Activated CD8-positive, alpha-beta memory T cell treated with anti-CD3 and anti-CD28 coated beads for 24 hours (primary cell): ENCODE data around the gene BLMH.

ENCODE experiments used
- DNase-seq: peaks from one replicate; pipeline ENCODE4 v3.0.0-alpha.2; 2020

The BLMH gene, protein sequence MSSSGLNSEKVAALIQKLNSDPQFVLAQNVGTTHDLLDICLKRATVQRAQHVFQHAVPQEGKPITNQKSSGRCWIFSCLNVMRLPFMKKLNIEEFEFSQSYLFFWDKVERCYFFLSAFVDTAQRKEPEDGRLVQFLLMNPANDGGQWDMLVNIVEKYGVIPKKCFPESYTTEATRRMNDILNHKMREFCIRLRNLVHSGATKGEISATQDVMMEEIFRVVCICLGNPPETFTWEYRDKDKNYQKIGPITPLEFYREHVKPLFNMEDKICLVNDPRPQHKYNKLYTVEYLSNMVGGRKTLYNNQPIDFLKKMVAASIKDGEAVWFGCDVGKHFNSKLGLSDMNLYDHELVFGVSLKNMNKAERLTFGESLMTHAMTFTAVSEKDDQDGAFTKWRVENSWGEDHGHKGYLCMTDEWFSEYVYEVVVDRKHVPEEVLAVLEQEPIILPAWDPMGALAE

DNA sequence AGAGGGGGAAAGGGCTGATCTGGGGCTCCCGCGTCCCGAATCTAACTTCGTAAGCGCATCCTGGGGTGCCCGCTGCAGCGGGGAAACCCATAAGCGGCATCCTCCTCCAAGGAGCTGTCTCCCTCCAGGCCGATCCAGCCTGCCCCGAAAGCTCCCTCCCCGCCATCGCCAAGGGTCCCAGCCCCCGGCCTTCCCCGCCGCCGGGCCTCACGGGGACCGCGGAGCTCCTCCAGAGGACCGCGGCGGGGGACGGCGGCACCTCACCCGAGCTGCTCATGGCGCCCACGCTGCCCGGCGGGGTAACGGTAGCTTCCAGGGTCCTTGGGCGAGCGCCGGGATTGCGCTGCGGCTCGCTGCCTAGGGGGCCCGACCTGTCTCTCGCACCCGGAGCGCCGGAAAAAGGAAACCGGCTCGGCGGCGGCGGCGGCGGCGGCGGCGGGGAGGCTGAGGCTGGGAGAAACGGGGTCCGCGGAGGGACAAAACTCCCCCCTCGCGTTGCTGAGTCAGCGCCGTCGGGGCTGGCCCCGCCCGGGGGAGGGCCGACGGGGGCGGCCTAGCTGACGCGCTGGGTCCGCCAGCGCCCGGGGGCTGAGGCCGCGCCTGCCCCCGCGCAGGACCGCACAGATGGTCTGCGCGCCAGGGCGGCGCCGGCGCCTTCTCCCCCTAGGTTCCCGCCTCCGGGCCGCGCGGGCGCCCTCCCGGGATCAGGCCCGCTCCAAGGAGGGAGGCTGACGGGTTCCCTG, at the start of gene BLMH:
Gene BLMH (minus strand): TSS at position 402 of the 743 bp plus-strand sequence. CDS start 125 bp downstream, at position 277.
- DNase-seq = peak; percentile 94

DNA sequence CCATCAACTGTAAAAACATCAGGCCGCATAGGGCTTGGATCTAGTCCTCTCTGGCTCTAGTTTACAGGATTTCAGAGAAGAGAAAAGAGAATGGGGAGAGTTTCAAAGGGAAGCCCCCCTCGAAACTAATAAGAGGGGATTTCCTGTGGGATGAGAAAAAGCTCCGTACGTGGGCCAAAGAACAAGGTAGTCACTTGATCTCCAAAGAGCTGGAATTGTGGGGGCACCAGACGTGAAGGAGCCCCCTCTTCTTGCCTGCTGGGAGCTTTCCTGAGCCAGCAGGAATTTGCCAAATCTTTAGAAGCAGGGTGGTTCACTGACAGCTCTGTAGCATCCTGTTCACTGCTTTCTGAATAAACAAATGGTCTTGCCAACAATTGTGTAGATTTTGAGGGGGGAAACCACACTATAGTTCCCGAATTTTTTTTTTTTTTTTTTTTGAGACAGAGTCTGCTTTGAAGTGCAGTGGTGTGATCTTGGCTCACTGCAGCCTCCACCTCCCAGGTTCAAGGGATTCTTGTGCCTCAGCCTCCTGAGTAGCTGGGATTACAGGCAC, 49.1 kb upstream of the BLMH start:
- DNase-seq = no peak

DNA sequence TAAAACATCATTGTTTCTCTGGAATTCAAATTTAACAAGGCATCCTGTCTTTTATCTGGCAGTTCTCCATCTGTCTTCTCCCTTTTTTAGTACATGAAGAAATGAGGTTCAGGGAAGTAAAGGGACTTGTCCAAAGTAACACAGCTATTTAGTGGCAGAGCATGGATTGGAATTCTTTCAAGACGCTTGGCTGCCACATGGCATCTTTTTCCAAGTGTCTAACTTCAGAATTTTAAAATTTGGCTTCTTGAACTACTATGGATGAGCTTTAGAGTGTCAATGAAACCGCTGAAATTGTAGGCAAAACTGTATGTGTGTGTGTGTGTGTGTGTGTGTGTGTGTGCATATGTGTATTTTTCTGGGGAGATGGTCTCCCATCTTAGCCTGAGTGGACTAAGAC, 47.3 kb upstream of the BLMH start:
- DNase-seq = no peak

DNA sequence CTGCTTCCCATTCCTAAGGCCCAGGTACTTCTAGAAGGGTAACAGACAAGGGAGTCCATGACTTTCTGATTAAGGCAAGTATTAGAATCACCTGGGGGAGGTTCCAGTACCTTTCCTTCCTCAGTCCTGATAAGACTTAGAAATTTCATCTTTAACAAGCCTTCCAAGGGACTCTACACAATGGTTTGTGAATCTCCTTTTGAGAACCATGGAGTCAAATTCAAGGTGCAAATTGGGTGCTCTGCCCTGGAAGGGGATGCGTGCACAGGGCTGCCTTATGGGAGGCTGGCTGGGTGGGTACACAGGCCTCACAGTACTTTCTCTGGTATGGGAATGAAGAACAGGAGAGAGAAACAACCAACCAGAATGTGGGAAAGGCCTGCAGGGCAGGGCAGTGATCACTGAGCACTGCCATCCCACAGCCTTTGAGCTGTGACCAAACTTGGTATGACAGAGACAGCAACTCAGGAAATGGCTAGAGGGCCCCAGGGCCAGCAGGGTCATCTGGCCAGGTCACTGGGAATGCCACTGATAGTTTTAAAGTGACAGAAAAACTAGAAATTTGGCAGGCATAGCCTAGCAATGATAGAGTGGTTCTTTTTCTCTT, 45.8 kb upstream of the BLMH start:
- no peak for DNase-seq

DNA sequence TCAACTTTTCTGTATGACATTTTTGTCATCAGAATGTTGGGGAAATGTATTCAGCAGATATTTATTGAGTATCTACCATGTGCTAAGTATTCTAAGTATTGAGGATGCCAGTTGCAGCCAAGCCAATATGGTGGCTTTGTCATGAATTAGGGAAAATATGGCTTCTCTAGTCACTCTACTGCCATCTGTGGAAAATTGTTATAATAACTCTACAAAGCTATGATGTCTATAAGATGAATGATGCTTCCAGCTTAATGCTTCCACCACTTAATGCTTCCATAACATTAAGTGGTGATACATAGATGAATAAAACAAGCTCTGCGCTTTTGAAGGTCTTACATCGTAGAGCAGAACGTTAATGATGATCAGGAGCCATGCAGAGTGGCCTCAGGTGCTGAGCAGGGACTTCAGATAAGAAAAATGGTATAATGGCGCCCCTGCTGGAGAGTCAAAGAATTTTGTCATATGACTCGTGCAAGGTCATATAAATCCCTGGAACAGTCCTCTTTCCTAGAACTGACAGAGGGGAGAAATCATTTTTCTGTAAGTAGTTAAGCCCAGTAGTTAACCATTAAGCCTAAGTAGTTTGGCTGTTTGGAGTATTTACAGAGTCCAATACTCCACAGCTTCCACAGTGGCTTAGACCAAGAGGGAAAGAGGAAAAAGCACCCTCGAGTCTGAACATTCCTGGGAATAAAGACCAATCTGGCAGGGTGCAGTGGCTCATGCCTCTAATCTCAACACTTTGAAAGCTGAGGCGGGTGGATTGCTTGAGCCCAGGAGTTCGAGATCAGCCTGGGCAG, 44.8 kb upstream of the BLMH start:
- DNase-seq = peak; percentile 74

DNA sequence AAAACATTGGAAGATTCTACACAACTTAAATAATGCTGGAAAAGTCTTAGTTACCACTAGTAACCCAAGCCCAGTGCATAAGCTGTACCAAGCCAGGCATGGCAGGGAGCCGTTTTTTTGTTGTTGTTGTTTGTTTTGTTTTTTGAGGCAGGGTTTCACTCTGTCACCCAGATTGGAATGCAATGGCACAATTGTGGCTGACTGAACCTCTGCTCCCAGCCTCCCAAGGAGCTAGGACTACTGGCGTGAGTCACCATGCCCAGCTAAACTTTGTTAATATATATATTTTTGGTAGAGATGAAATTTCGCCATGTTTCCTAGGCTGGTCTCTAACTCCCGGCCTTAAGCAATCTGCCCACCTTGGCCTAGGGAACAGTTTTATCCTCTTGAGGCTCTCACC, 42.7 kb upstream of the BLMH start:
- no peak for DNase-seq

DNA sequence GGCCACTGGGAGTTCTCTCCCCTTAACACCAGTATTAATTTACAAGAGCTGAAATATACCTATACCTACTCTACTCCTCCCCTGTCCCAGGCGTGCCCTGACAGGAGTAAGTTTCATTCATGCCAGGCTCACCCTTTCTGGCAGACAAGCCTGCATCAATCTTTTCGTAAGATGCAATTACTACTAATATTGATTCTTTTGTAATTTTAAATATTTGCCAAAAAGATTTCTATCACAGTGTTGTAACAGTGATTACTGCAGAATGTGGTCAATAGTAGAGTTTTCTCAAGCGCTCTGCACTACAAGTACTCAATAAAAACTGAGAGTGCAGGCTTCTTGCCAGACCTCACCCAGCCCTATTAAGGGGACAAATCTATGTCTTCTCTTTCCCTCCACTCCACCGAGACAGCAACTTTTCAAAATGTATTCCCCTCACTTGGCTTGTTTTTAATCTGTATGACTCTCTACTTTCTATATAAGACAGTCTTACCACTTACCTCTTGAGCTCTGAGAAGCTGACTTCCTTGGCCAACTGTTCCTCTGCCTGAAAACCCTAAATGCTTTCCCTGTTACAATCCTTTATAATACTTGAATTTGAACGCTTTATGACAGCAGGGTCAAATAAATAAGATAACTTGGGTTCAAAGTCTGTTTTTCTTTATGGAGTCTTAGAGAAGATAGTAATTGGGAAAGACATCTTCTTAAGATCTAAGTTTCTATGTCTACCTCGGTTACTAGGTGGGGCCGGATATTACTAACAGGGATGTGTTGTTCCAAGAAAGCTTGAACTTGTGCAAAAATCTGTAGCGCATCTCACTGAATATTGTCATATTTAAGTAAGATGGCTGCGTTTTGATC, 42.0 kb upstream of the BLMH start, which contains the start of gene TMIGD1:
Gene TMIGD1 (minus strand): TSS at position 555 of the 858 bp plus-strand sequence. CDS start 1,924 bp downstream, outside the sequence.
- DNase-seq = no peak

DNA sequence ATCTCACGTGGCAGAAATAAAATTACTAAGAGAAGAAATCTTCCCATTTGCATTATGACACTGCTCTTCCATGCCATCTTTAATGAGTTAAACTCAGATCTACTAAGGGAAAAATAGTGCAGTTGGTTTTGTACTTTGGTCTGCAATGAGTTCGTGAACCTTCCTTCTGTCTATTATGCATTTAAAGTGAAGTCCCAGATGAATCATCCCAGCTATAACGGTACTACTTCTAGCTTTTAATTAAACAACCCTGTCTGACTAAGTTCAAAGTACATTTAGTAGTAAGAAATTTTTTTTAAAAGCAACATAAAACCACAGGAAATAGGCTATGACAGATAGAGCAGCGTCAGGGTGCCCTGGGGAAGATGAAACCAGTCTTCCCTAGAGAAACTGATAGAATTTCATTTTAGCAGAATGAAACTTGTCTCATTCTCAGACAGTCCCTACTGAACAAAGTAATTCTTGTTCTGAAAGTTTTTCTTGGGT, 40.4 kb upstream of the BLMH start:
- no peak for DNase-seq

DNA sequence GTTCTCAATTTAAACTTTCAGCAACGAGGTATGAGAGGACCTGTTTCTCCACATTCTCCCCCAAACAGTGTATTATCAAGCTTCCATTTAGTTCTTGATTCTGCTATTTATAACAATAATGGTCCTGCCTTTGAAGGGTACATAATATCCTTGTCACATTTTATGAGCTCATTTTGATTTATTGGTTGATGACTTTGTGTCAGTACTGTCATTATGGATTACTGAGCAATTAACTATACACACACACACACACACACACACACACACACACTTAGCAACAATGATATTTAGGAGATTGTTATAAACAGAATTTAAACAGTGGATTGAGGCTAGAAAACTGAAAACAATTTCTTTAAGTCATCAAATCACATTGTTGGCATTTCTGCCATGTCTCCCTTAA, 35.1 kb upstream of the BLMH start:
- DNase-seq = no peak

DNA sequence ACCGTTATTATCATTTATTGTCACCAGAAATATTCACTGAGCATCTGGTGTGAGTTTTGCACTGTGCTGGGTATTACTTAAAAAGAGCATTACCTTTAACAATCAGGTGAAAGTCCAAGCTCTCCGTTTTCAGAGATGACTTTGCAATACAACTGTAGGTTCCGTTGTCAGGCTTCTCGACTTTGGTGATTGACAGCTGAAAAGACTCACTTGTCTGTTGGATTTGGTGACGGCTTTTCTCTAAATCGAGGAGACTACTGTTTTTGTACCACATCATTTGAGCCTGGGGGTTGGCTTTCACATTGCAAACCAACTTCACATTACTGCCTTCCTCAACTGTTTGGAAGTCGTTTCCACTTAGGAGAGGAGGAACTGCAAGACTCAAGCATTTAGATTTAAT, 33.0 kb upstream of the BLMH start:
- no peak for DNase-seq

DNA sequence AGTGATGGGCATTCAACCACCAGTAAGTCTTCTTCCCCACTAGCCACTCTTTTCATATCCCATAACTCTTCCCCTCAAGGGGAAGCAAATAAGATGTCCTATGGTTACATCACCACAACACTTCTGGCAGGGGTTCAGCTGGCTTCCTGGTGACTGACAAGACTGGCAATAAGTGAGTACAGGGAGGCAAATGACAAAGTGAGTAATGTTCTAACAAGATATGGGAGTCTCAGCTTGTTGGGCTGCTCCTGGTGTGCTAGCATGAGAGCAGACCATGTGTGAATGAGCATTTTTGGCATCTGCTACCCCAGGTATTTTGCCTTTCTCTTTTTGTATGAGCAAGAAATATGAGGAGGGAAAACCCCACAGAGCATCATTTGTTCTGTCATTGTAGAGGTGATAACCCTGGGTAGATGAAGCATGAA, 32.2 kb upstream of the BLMH start:
- DNase-seq = peak; percentile 67

DNA sequence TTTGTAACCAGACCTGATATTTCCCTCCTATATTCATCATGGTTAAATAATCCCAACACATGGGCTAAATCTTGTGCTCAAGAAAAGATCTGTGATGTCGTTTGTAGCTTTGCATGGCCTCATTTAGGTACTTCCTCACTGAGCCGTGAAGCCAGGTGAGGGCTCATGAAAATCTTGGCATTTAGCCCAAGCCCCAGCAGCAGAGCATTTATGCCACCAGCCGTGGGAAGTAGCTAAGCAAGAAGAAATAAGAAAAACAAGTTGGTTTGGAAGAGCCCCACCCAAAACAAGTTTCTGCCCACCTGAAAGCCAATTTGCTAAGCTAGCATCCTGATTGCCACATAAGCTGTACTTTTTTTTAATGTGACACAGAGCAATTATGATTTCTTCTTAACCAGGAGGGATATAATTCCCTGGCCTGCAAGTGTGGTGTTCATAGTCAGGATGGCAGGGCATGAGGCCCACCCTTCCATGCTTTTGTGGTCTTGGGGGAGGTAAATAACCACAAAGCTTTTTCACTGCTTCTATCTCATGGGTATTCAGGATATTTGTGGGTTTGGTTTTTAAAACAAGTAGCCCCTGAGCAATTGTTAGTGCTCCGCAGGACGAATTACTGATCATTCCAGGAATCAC, 31.6 kb upstream of the BLMH start:
- no peak for DNase-seq

DNA sequence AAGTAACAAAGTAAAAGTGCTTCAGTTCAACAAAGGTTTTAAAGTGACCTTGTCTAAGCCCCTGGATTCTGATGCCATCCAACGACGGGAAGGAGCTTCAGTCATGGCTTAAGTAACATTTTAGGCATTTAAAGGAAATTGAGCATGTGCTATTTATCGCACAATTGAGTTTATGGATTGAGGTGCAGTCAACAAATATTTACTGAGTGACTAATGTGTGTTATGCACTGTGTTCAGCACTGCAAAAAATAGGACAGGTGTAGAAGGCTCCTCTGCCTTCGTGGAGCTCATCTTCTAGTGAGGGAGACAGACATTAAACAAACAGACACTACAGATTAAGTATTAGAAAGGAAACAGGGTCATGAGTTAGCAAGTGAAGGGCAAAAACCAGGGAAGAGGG, 29.6 kb upstream of the BLMH start:
- DNase-seq = no peak

DNA sequence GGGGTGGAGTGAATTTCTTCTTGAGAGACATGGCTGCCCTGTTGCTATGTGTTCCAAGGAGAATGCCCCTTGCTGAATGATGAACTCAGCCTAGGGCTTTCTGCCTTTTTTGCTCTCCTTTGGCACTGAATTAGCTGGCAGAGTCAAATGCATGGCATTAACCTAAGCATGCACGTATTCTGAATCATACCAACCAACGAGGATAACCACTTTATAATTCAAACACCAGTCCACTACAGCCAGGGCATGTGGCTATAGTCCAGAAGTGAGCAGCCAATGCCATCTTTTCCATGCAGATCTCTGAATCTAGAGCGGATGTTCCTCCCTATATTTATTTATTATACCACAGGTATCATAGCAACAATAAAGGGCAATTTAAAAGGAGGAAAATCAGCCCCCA, 26.4 kb upstream of the BLMH start:
- no peak for DNase-seq

DNA sequence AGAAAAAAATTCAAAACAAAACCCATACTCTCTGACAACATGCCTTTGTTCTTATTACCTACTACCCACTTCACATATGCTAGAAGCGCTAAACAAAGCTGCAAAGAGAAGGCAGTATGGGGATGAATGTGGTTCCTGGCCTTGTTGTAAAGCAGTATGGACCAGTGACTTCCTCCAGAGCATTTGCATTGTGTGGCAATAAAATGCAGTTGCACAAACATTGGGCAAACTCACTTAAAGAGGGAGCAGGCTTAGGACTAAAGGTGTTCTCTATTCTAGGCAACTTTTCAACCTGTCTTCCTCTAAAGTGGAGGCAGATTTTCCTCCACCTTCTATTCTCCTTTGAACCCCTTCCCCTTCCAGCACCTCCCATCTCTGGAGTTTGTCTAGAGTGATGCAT, 25.0 kb upstream of the BLMH start:
- no peak for DNase-seq

DNA sequence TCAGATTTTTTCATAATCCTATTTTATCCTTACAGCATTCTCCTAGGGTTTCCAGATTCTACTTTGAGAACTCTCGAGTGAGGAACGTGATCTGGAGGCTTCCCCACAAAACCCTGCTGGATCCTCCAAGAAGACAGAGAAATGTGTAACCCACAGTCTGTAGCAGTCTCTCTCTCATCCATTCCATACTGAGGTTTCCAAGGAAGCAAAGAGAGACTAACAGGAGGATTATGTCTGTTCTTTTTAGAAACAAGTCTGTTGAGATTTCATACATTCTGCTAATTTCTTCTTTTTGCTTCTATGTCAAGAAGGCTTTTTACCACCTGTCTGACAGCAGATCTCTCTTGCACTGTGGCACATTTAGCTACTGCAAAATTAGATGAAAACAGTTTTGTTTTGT, 23.4 kb upstream of the BLMH start:
- no peak for DNase-seq

DNA sequence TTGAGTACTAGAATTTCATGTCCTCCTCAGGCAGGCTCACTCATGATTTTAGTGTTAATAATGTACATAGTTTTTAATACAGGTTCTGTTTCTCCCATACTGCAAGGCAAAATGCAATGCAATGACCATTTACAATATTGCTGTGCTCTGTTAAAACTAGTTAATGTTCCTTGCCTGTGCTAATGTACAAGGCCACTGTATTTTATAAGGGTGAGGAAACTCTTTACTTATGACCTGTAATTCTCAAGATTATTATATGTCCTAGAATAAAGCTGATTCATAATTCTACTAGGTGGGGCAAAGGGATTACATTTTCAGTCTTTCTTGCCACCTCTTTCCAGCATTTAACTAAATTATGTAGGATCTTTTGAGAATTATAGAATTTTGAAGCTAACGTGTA, 22.7 kb upstream of the BLMH start:
- no peak for DNase-seq

DNA sequence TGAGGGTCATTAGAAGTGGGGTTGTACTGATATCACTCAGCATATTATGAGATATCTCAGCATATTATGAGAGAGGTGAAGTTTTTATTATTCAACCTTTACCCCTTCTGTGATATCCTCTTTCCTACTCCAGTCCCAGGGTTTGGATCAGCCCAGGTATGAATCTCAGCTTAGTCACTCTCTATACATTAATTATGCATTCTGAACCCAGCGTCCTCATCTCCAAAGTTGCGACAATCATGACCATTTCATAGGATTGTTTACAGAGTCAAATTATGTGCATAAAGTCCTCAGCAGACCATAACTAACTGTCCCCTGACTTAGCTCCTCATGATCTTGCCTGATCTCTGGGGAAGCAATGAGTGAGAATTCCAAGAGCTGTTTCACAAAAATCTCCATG, 20.5 kb upstream of the BLMH start:
- DNase-seq = no peak

DNA sequence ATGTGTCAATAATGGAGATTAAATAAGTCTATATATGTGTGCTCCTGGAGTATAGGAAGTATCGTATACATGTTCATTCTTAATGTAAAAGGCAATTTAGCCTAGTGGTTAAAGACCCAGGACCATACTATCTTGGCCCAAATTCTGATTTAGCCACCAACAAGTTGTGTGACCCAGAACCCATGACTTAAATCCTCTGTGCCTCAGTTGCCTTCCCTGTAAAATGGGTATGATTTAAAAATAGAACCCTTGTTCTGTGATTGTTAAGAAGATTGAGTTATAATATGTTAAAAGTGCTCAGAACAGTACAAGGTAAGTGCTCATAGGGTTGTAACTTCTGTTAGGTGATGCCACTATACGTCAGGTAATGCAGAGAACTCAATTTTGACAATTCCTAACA, 18.8 kb upstream of the BLMH start:
- no peak for DNase-seq

DNA sequence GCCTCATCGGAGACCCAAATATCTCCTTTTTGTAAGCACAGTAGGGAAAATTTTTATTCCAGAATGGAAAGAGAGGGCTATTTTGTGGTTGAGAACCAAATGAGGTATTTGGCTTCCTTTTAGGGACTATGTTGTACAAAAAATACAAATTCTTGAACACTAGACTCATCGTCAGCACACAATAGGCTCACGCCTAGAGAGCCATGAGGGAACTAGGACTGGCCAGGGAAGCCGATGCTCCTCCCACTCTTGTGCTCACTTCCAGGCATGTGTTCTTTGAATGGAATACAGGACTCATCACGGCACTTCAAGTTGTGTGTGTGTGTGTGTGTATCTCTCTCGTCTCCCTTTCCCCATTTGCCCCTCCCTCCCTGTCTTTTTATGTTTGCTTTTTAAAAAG, 17.8 kb upstream of the BLMH start:
- no peak for DNase-seq

DNA sequence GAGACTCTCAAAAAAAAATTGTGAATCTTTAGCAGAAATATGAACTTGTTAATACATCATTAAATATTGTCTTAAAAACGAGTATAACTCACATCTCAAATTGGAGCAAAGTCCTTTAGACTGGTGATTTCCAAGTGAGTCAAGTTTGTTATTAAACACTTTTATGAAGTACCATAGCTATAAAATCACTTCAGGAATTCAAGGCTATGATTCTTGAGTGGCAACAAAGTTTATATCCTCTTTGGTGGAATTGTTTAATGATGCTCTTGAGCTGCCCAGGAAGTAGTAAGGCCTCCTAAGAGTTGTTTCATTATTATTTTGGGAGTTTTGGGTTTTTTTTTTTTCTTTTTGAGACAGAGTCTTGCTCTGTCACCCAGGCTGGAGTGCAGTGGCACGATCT, 16.7 kb upstream of the BLMH start:
- DNase-seq = no peak
